HL-60/S4 (cell line): ENCODE measurements around the gene KLF15.
"Not testable (repeated sequence)": the region's sequence is repeated elsewhere in the genome, so short reads cannot be mapped to it uniquely, and the experiment has no call there.

Experiments used
- in situ Hi-C: fragments of 300-500 bp; cut with MboI; formaldehyde crosslinking; loops from 2 replicates; pipeline ENCODE4 v1.14.3; 2022; ENCODE audit warnings: low sequenced_read_pairs

The KLF15 gene

GRCh38 chr3:126331812-126332336, 25.3 kb downstream of the KLF15 start:
- in situ Hi-C loops, result not testable (repeated sequence)

- in situ Hi-C loops, result no loop called here
These were observed 27.1 kb downstream of the KLF15 start for GRCh38 chr3:126329927-126330725.

- in situ Hi-C loops, result no loop called here
These were observed 30.6 kb downstream of the KLF15 start for GRCh38 chr3:126326629-126327028.

GRCh38 chr3:126322181-126322967, 34.8 kb downstream of the KLF15 start:
- in situ Hi-C loops, result no loop called here

- in situ Hi-C loops, result no loop called here
These were observed 35.7 kb downstream of the KLF15 start for GRCh38 chr3:126321490-126321889.

GRCh38 chr3:126320517-126321293, 36.5 kb downstream of the KLF15 start:
- in situ Hi-C loops, result no loop called here

GRCh38 chr3:126319701-126320295, 37.4 kb downstream of the KLF15 start:
- in situ Hi-C loops, result no loop called here

GRCh38 chr3:126317029-126317996, 39.9 kb downstream of the KLF15 start:
- in situ Hi-C loops, result no loop called here

GRCh38 chr3:126316501-126316939, 40.7 kb downstream of the KLF15 start:
- in situ Hi-C loops, result no loop called here

- in situ Hi-C loops, result no loop called here
These were observed 41.2 kb downstream of the KLF15 start for GRCh38 chr3:126316031-126316461.

- in situ Hi-C loops, result no loop called here
These were observed 42.2 kb downstream of the KLF15 start for GRCh38 chr3:126314790-126315658.

- in situ Hi-C loops, result no loop called here
These were observed 42.9 kb downstream of the KLF15 start for GRCh38 chr3:126314305-126314789.

- in situ Hi-C loops, result no loop called here
These were observed 43.5 kb downstream of the KLF15 start for GRCh38 chr3:126313580-126314304.

GRCh38 chr3:126313166-126313565, 44.0 kb downstream of the KLF15 start:
- in situ Hi-C loops, result no loop called here

- in situ Hi-C loops, result no loop called here
These were observed 44.9 kb downstream of the KLF15 start for GRCh38 chr3:126312341-126312740.

GRCh38 chr3:126311338-126311978, 45.8 kb downstream of the KLF15 start:
- in situ Hi-C loops, result no loop called here

GRCh38 chr3:126310816-126311215, 46.4 kb downstream of the KLF15 start:
- in situ Hi-C loops, result no loop called here
